HG03521 (cell line): Measurements from ENCODE around the gene FGF18.

Experiments
- ATAC-seq: cut with Tn5 transposase; IDR thresholded peaks from one replicate; pipeline ENCODE4 v1.9.1; 2021; ENCODE audit warnings: mild to moderate bottlenecking, moderate library complexity; ENCODE audit not compliant: unreplicated experiment

FGF18 gene

GRCh38 chr5:171421331-171422262, 2.1 kb downstream of the FGF18 start:
- no peak for ATAC-seq

GRCh38 chr5:171422495-171422894, 3.0 kb downstream of the FGF18 start:
- no peak for ATAC-seq

- no peak for ATAC-seq
Observed at GRCh38 chr5:171422902-171423663, 3.6 kb downstream of the FGF18 start.

GRCh38 chr5:171424726-171425125, 5.3 kb downstream of the FGF18 start:
- no peak for ATAC-seq

GRCh38 chr5:171425596-171426244, 6.3 kb downstream of the FGF18 start:
- no peak for ATAC-seq

- no peak for ATAC-seq
Observed at GRCh38 chr5:171426266-171426665, 6.8 kb downstream of the FGF18 start.

GRCh38 chr5:171426680-171427079, 7.2 kb downstream of the FGF18 start:
- ATAC-seq = no peak

GRCh38 chr5:171427318-171428167, 8.1 kb downstream of the FGF18 start:
- no peak for ATAC-seq

GRCh38 chr5:171428168-171428696, 8.8 kb downstream of the FGF18 start:
- ATAC-seq = no peak

- no peak for ATAC-seq
Observed at GRCh38 chr5:171428809-171429542, 9.5 kb downstream of the FGF18 start.

- no peak for ATAC-seq
Observed at GRCh38 chr5:171429543-171429910, 10.1 kb downstream of the FGF18 start.

- no peak for ATAC-seq
Observed at GRCh38 chr5:171431251-171431777, 11.9 kb downstream of the FGF18 start.

GRCh38 chr5:171432076-171432475, 12.6 kb downstream of the FGF18 start:
- no peak for ATAC-seq

- ATAC-seq = no peak
Observed at GRCh38 chr5:171432583-171433351, 13.3 kb downstream of the FGF18 start.

- ATAC-seq = no peak
Observed at GRCh38 chr5:171433352-171433698, 13.9 kb downstream of the FGF18 start.

- no peak for ATAC-seq
Observed at GRCh38 chr5:171433982-171434676, 14.7 kb downstream of the FGF18 start.

GRCh38 chr5:171434874-171435273, 15.4 kb downstream of the FGF18 start:
- ATAC-seq = no peak

GRCh38 chr5:171435908-171436307, 16.5 kb downstream of the FGF18 start:
- no peak for ATAC-seq
